Bronchial epithelial cell (primary cell): ENCODE measurements around the gene CILP. TPM values are rescaled to one million over a fixed set of nuclear protein-coding genes. Genes with fewer than 3 reads are reported as not detected.
"Not testable (repeated sequence)": the region's sequence is repeated elsewhere in the genome, so short reads cannot be mapped to it uniquely, and the experiment has no call there.

ENCODE experiments used
- DNase-seq: peaks from one replicate; pipeline ENCODE4 v3.0.0-alpha.2; 2010; ENCODE audit warnings: low read depth
- FAIRE-seq: peaks from 2 replicates; lab custom pipeline; 2011; peaks lifted over from hg19 to GRCh38; lab: Jason Lieb, UNC
- H3K27me3 ChIP-seq: 2 replicates; pipeline ENCODE4 v1.5.1; 2011; ENCODE audit warnings: low read length; ENCODE audit not compliant: control insufficient read depth, insufficient read depth
- H3K36me3 ChIP-seq: 2 replicates; pipeline ENCODE4 v1.5.1; 2011; ENCODE audit warnings: low read length; ENCODE audit not compliant: control insufficient read depth, insufficient read depth
- H3K4me3 ChIP-seq: 2 replicates; pipeline ENCODE4 v1.5.1; 2011; ENCODE audit warnings: mild to moderate bottlenecking, low read depth, low read length, control low read depth
- CTCF ChIP-seq: IDR thresholded peaks from 2 replicates; pipeline ENCODE4 v1.5.1; 2011; ENCODE audit warnings: mild to moderate bottlenecking, moderate library complexity, low read length, control low read depth, inconsistent platforms; ENCODE audit not compliant: insufficient read depth, severe bottlenecking
- total RNA-seq: library from RNA; depleted of rRNA; stranded (reverse); fragments of >200 nt; gene quantifications from 2 replicates; pipeline ENCODE4 v1.2.1, GENCODE V29; 2014

CILP gene
- total RNA-seq, 1 donor from 2014 or later: under 0.01 TPM

- Histone ChIP-seq H3K4me3 (no peak overlapping the region), H3K36me3 (no peaks in the 10 kb centered on the region), H3K27me3 (no peaks in the 10 kb centered on the region)
- no peak for TF ChIP-seq CTCF
- DNase-seq (no peak), FAIRE-seq (no peak)
These were observed 35.7 kb upstream of the CILP start for GRCh38 chr15:65246939-65247338.

- DNase-seq: peak; percentile 76
- TF ChIP-seq CTCF: no peak
- Histone ChIP-seq H3K27me3 (no peaks in the 10 kb centered on the region), H3K4me3 (no peak overlapping the region), H3K36me3 (no peaks in the 10 kb centered on the region)
- FAIRE-seq: no peak
These were observed 34.9 kb upstream of the CILP start for GRCh38 chr15:65246026-65246714.

GRCh38 chr15:65245096-65245856, 34.0 kb upstream of the CILP start:
- peak; percentile 32 for DNase-seq
- FAIRE-seq: no peak
- H3K27me3 ChIP-seq: no peaks in the 10 kb centered on the region
- TF ChIP-seq CTCF: no peak
- H3K36me3 ChIP-seq: no peaks in the 10 kb centered on the region
- no peak overlapping the region for H3K4me3 ChIP-seq

GRCh38 chr15:65244638-65245037, 33.4 kb upstream of the CILP start:
- TF ChIP-seq CTCF: no peak
- no peak for DNase-seq
- H3K4me3 ChIP-seq: no peak overlapping the region
- FAIRE-seq: no peak
- H3K36me3 ChIP-seq: no peaks in the 10 kb centered on the region
- no peaks in the 10 kb centered on the region for H3K27me3 ChIP-seq

DNA sequence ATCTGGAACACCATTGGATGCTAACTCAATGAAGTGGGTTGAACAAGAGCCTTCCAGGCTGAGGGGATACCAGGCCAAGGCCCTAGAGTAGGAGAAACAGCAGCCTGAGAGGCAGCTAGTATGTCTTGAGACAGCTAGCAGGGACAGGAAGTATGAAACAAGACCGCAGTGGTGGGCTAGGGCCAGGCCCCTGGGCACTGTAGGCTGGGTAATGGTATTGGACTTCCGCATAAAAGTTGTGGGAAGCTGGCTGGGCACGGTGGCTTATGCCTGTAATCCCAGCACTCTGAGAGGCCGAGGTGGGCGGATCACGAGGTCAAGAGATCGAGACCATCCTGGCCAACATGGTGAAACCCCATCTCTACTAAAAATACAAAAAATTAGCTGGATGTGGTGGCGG, 25.2 kb upstream of the CILP start:
- FAIRE-seq, H3K27me3 ChIP-seq, H3K4me3 ChIP-seq, H3K36me3 ChIP-seq, DNase-seq: not testable (repeated sequence)

GRCh38 chr15:65233696-65234095, 22.4 kb upstream of the CILP start:
- FAIRE-seq (no peak), DNase-seq (no peak)
- TF ChIP-seq CTCF: no peak
- Histone ChIP-seq H3K27me3 (no peaks in the 10 kb centered on the region), H3K4me3 (no peak overlapping the region), H3K36me3 (no peaks in the 10 kb centered on the region)
